GM06990 (cell line): ENCODE results near the gene JARID2.

ENCODE experiments used
- DNase-seq: peaks from one replicate; pipeline ENCODE4 v3.0.0-alpha.2; 2011; ENCODE audit not compliant: insufficient read length; ENCODE audit errors: extremely low read depth
- H3K27me3 ChIP-seq: replicated peaks from 2 replicates; pipeline ENCODE4 v1.6.0; 2011; ENCODE audit warnings: low read length; ENCODE audit not compliant: control insufficient read depth, insufficient read depth
- H3K36me3 ChIP-seq: 2 replicates; pipeline ENCODE4 v1.5.1; 2011; ENCODE audit warnings: low read length; ENCODE audit not compliant: control insufficient read depth, insufficient read depth
- H3K4me3 ChIP-seq: replicated peaks from 2 replicates; pipeline ENCODE4 v1.5.1; 2011; ENCODE audit warnings: low read depth, mild to moderate bottlenecking, control low read depth, low read length
- TF ChIP-seq, protein P1 (sequence below): IDR thresholded peaks from 2 replicates; pipeline ENCODE4 v1.5.1; 2011; ENCODE audit warnings: low read length, control low read depth, mild to moderate bottlenecking, inconsistent platforms; ENCODE audit not compliant: insufficient read depth, poor library complexity, severe bottlenecking

Gene JARID2

DNA sequence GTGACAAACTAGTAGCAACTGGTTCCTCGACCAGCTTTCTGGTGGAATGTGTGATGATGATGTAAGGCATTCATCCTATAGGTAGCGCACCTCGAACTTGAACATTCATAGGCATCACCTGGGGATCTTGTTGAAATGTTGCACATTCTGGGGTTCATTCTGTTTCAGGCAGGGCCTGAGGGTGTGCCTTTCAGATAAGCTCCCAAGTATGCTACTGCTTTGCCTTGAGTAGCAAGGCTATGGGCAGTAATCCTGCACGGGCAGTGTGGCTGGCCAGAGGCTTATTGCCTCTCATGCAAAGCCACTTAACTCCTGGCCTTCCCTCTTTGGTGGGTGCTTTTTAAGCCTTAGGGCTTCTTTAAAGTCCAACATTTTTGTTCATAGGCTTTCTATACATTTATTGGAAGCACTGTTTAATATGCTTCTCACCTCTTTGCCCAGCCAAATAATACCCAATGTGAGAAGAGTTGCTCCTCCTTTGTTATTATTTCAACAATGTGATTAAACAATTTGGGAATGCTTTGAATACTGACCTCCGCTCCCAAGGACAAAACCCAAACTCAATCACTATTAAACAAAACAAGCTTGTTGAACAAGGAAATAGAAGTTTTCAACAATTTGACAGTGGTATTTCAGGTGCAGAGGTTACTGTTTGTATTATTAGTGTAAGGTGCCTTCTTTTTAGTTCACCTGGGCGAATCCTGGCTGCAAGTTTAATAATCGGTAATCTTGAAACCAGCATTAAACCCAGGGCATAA, 57.5 kb downstream of the JARID2 start:
- DNase-seq, result no peak
- no peak overlapping the region for H3K4me3 ChIP-seq
- no peaks in the 10 kb centered on the region for H3K27me3 ChIP-seq
- no peaks in the 10 kb centered on the region for H3K36me3 ChIP-seq
- TF ChIP-seq, protein P1, sequence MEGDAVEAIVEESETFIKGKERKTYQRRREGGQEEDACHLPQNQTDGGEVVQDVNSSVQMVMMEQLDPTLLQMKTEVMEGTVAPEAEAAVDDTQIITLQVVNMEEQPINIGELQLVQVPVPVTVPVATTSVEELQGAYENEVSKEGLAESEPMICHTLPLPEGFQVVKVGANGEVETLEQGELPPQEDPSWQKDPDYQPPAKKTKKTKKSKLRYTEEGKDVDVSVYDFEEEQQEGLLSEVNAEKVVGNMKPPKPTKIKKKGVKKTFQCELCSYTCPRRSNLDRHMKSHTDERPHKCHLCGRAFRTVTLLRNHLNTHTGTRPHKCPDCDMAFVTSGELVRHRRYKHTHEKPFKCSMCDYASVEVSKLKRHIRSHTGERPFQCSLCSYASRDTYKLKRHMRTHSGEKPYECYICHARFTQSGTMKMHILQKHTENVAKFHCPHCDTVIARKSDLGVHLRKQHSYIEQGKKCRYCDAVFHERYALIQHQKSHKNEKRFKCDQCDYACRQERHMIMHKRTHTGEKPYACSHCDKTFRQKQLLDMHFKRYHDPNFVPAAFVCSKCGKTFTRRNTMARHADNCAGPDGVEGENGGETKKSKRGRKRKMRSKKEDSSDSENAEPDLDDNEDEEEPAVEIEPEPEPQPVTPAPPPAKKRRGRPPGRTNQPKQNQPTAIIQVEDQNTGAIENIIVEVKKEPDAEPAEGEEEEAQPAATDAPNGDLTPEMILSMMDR, result no peak

- no peak for DNase-seq
- no peaks in the 10 kb centered on the region for H3K27me3 ChIP-seq
- H3K36me3 ChIP-seq, result no peaks in the 10 kb centered on the region
- TF ChIP-seq, protein P1, result no peak
- H3K4me3 ChIP-seq, result no peak overlapping the region
Measured at GRCh38 chr6:15303920-15304291, 58.0 kb downstream of the JARID2 start.

GRCh38 chr6:15304337-15305042, 58.6 kb downstream of the JARID2 start:
- Histone ChIP-seq H3K4me3 (no peak overlapping the region), H3K27me3 (no peaks in the 10 kb centered on the region), H3K36me3 (no peaks in the 10 kb centered on the region)
- no peak for DNase-seq
- TF ChIP-seq, protein P1, result no peak

GRCh38 chr6:15305496-15305895, 59.6 kb downstream of the JARID2 start:
- Histone ChIP-seq H3K27me3 (no peaks in the 10 kb centered on the region), H3K36me3 (no peaks in the 10 kb centered on the region), H3K4me3 (no peak overlapping the region; the same call in 1 of the 2 replicates)
- no peak for DNase-seq
- TF ChIP-seq, protein P1, result no peak

- no peaks in the 10 kb centered on the region for H3K36me3 ChIP-seq
- no peak overlapping the region for H3K4me3 ChIP-seq
- no peak for DNase-seq
- H3K27me3 ChIP-seq, result no peaks in the 10 kb centered on the region
- TF ChIP-seq, protein P1, result no peak
Measured at GRCh38 chr6:15305909-15306308, 60.0 kb downstream of the JARID2 start.
